ENCODE measurements around the gene CAMP.
A peak's percentile ranks its signal among the peaks of the same experiment; 100 is the strongest.

Gene CAMP

DNA sequence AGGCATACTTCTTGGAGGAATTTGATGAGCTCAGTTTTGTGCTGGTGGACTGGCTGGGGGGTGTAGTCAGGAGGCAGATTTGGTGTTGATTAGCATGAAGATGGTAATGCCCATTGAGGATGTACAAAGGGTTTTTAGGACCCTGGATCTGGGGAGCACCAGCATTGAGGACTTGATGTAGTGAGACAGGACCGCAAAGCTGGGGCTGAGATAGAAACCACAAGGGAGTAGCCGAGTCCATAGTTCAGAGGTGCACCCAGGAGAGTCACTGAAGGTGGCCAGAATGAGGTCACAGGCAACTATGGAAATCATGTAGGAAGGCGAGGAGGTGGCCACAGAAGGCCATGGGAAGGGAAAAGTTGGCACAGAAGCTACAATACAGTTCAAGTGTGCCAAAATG is 32.4 kb upstream of the CAMP start:
- Histone ChIP-seq H3K4me2 (ENCODE audit: low read length) (no peak overlapping the region), H3K27ac (ENCODE audit: low read length) (no peak overlapping the region), H3K9ac (ENCODE audit: low read length) (no peak overlapping the region)

DNA sequence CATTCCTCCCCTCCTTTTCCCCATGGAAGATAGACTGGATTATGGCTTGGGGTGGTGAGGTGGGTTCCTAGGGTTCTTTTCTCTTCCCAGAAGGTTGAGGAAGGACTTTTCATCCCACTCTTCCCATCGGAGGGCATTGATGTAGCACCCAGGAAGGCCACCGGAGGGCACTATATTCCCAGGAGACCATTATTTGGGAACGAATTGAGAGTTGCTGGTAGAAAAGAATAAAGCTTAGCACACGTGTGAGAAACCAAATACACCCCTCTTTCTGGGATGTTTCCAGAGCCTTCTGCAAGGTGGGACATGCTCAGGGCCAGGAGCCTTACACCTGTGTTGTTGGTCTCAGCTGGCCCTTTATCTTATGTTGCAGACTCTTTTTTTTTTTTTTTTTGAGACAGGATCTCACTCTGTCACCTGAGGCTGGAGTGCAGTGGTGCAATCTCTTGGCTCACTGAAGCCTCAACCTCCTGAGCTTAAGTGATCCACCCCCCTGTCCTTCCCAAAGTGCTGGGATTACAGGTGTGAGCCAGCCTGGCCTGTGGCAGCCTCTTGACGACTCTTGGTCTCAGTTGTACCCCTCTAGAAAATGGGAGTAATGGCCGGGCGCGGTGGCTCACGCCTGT is 28.7 kb upstream of the CAMP start:
- H3K4me2 ChIP-seq (ENCODE audit: low read length): peak overlapping the region; percentile 66
- no peaks in the 10 kb centered on the region for H3K9me3 ChIP-seq (ENCODE audit: insufficient read depth, low read length)
- H2AFZ ChIP-seq (ENCODE audit: low read depth, low read length): peak overlapping the region; percentile 73
- no peaks in the 10 kb centered on the region for H3K27me3 ChIP-seq (ENCODE audit: low read depth, low read length)
- no peaks in the 10 kb centered on the region for H3K36me3 ChIP-seq (replicated peaks; ENCODE audit: low read depth, low read length)
- H3K27ac ChIP-seq (ENCODE audit: low read length): no peak overlapping the region
- peak overlapping the region; percentile 0; the same call in 1 of the 2 replicates for H3K9ac ChIP-seq (ENCODE audit: low read length)
- peak overlapping the region; percentile 38; the same call in 1 of the 2 replicates for H3K4me3 ChIP-seq (ENCODE audit: low read length)
- no peaks in the 10 kb centered on the region for H3K79me2 ChIP-seq (ENCODE audit: low read length)
- peaks cover 14% of the 10 kb centered on the region for H3K4me1 ChIP-seq (ENCODE audit: low read length)
- no peaks in the 10 kb centered on the region for H4K20me1 ChIP-seq (ENCODE audit: insufficient read depth, low read length)
- TF ChIP-seq EZH2phosphoT487 (IDR thresholded peaks at IDR 0.05; ENCODE audit: low read depth): no peak
- TF ChIP-seq, protein P1, sequence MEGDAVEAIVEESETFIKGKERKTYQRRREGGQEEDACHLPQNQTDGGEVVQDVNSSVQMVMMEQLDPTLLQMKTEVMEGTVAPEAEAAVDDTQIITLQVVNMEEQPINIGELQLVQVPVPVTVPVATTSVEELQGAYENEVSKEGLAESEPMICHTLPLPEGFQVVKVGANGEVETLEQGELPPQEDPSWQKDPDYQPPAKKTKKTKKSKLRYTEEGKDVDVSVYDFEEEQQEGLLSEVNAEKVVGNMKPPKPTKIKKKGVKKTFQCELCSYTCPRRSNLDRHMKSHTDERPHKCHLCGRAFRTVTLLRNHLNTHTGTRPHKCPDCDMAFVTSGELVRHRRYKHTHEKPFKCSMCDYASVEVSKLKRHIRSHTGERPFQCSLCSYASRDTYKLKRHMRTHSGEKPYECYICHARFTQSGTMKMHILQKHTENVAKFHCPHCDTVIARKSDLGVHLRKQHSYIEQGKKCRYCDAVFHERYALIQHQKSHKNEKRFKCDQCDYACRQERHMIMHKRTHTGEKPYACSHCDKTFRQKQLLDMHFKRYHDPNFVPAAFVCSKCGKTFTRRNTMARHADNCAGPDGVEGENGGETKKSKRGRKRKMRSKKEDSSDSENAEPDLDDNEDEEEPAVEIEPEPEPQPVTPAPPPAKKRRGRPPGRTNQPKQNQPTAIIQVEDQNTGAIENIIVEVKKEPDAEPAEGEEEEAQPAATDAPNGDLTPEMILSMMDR (IDR thresholded peaks at IDR 0.05; ENCODE audit: low read depth, low read length): peak; percentile 97

More for the DNA sequence above, 32.4 kb upstream of the CAMP start:
- no peaks in the 10 kb centered on the region for H4K20me1 ChIP-seq (ENCODE audit: insufficient read depth, low read length)
- peaks cover 10% of the 10 kb centered on the region for H3K36me3 ChIP-seq (replicated peaks; ENCODE audit: low read depth, low read length)
- peaks cover 18% of the 10 kb centered on the region for H3K4me1 ChIP-seq (ENCODE audit: low read length)
- no peaks in the 10 kb centered on the region for H3K9me3 ChIP-seq (ENCODE audit: insufficient read depth, low read length)
- no peak overlapping the region for H2AFZ ChIP-seq (ENCODE audit: low read depth, low read length)
- no peaks in the 10 kb centered on the region for H3K27me3 ChIP-seq (ENCODE audit: low read depth, low read length)
- no peak overlapping the region for H3K4me3 ChIP-seq (ENCODE audit: low read length)
- TF ChIP-seq, protein P1 (IDR thresholded peaks at IDR 0.05; ENCODE audit: low read depth, low read length): no peak
- no peak for TF ChIP-seq EZH2phosphoT487 (IDR thresholded peaks at IDR 0.05; ENCODE audit: low read depth)
- peaks cover 23% of the 10 kb centered on the region for H3K79me2 ChIP-seq (ENCODE audit: low read length)

DNA sequence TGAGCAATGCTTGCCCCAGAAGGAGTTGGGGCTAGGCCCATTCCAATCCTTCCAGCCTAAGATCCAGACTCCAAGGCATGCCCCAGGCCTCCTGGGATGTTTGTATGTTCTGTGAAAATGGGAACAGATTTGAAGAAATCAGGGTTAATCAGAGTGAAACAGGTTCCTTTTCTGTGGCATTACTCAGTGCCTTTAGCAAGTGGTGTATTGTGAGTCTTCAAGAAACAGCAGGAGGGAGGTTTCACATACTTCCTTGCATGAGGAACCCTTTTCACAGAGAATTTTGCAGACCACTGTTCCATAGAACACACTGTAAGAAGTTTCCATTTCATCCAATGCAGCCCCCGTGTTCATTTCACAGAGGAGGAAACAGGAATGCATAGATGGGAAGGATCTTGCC is 26.7 kb upstream of the CAMP start:
- TF ChIP-seq, protein P1 (IDR thresholded peaks at IDR 0.05; ENCODE audit: low read depth, low read length): no peak
- H3K4me1 ChIP-seq (ENCODE audit: low read length): peaks cover 14% of the 10 kb centered on the region
- no peaks in the 10 kb centered on the region for H3K9me3 ChIP-seq (ENCODE audit: insufficient read depth, low read length)
- no peak overlapping the region for H2AFZ ChIP-seq (ENCODE audit: low read depth, low read length)
- no peak overlapping the region for H3K4me3 ChIP-seq (ENCODE audit: low read length)
- H4K20me1 ChIP-seq (ENCODE audit: insufficient read depth, low read length): no peaks in the 10 kb centered on the region
- no peaks in the 10 kb centered on the region for H3K36me3 ChIP-seq (replicated peaks; ENCODE audit: low read depth, low read length)
- no peak overlapping the region for H3K4me2 ChIP-seq (ENCODE audit: low read length)
- no peak overlapping the region for H3K9ac ChIP-seq (ENCODE audit: low read length)
- H3K27ac ChIP-seq (ENCODE audit: low read length): no peak overlapping the region
- no peaks in the 10 kb centered on the region for H3K27me3 ChIP-seq (ENCODE audit: low read depth, low read length)
- no peaks in the 10 kb centered on the region for H3K79me2 ChIP-seq (ENCODE audit: low read length)

DNA sequence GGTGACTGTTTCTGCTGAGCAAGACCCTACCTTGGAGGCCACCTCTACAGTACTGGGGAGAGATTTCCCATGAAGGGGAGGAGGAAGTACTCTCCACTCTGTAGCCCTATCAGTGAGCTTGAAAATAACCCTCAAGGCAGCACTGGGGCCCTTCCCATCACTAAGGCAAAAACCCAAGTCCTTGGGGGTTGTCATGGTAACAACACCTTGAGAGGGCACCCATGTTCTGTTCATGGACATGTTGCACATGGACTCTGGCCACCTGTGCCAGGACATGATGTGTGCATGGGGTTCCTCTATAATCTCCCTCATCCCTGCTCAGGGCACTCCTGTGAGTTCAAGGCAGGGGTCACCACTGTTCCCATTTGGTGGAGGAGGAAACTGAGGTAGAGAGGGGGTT is 24.2 kb upstream of the CAMP start:
- Histone ChIP-seq H4K20me1 (ENCODE audit: insufficient read depth, low read length) (no peaks in the 10 kb centered on the region), H3K27ac (ENCODE audit: low read length) (no peak overlapping the region), H3K4me3 (ENCODE audit: low read length) (no peak overlapping the region), H3K79me2 (ENCODE audit: low read length) (no peaks in the 10 kb centered on the region), H3K27me3 (ENCODE audit: low read depth, low read length) (no peaks in the 10 kb centered on the region), H3K36me3 (replicated peaks; ENCODE audit: low read depth, low read length) (no peaks in the 10 kb centered on the region), H3K9me3 (ENCODE audit: insufficient read depth, low read length) (no peaks in the 10 kb centered on the region), H3K9ac (ENCODE audit: low read length) (no peak overlapping the region), H2AFZ (ENCODE audit: low read depth, low read length) (no peak overlapping the region), H3K4me1 (ENCODE audit: low read length) (peaks cover 14% of the 10 kb centered on the region), H3K4me2 (ENCODE audit: low read length) (no peak overlapping the region)
- TF ChIP-seq EZH2phosphoT487 (IDR thresholded peaks at IDR 0.05; ENCODE audit: low read depth): no peak
